NK-92 (cell line): ENCODE results near the gene ZNF423.

Experiments
- DNase-seq: peaks from one replicate; lab custom pipeline; 2025; ENCODE audit not compliant: unreplicated experiment; lab: John Stamatoyannopoulos, UW

ZNF423 gene

GRCh38 chr16:49484451-49484849, 371.5 kb downstream of the ZNF423 start:
- no peak for DNase-seq

GRCh38 chr16:49483651-49484450, 372.1 kb downstream of the ZNF423 start:
- DNase-seq: no peak

GRCh38 chr16:49483251-49483650, 372.7 kb downstream of the ZNF423 start:
- no peak for DNase-seq

GRCh38 chr16:49482690-49483089, 373.2 kb downstream of the ZNF423 start:
- DNase-seq: no peak

GRCh38 chr16:49478616-49479015, 377.3 kb downstream of the ZNF423 start:
- no peak for DNase-seq

GRCh38 chr16:49478107-49478506, 377.8 kb downstream of the ZNF423 start:
- no peak for DNase-seq

GRCh38 chr16:49477250-49477895, 378.5 kb downstream of the ZNF423 start:
- no peak for DNase-seq

- DNase-seq: no peak
These were observed 381.2 kb downstream of the ZNF423 start for GRCh38 chr16:49474741-49475140.

- DNase-seq: no peak
These were observed 382.1 kb downstream of the ZNF423 start for GRCh38 chr16:49473773-49474172.

GRCh38 chr16:49473131-49473530, 382.8 kb downstream of the ZNF423 start:
- no peak for DNase-seq

GRCh38 chr16:49472598-49472997, 383.3 kb downstream of the ZNF423 start:
- DNase-seq: no peak

GRCh38 chr16:49471038-49471727, 384.7 kb downstream of the ZNF423 start:
- no peak for DNase-seq

- DNase-seq: no peak
These were observed 385.4 kb downstream of the ZNF423 start for GRCh38 chr16:49470513-49470991.

GRCh38 chr16:49469930-49470451, 385.9 kb downstream of the ZNF423 start:
- no peak for DNase-seq

- DNase-seq: no peak
These were observed 386.6 kb downstream of the ZNF423 start for GRCh38 chr16:49469311-49469670.

GRCh38 chr16:49468611-49469310, 387.2 kb downstream of the ZNF423 start:
- no peak for DNase-seq

GRCh38 chr16:49467540-49468372, 388.2 kb downstream of the ZNF423 start:
- DNase-seq: no peak

- DNase-seq: no peak
These were observed 389.0 kb downstream of the ZNF423 start for GRCh38 chr16:49466881-49467280.

- no peak for DNase-seq
These were observed 389.4 kb downstream of the ZNF423 start for GRCh38 chr16:49466529-49466831.
